Activated CD8-positive, alpha-beta T cell treated with anti-CD3 and anti-CD28 coated beads for 36 hours (primary cell): ENCODE data around the gene FRMD6. TPM values are rescaled to one million over a fixed set of nuclear protein-coding genes. Genes with fewer than 3 reads are reported as not detected.

Experiments used
- ATAC-seq: fragments of 200-7000 bp; cut with Tn5 transposase; one replicate; pipeline ENCODE4 v1.10.0; 2021; ENCODE audit warnings: mild to moderate bottlenecking, moderate library complexity
- CTCF ChIA-PET: fragments of 350-600 bp; sonication (Branson Sonifier 250); formaldehyde crosslinking; loops from one replicate; lab custom pipeline; 2021; ENCODE audit warnings: antibody characterized with exemption; lab: Charles Lee
- POLR2A ChIA-PET: fragments of 350-600 bp; sonication (Branson Sonifier 250); formaldehyde crosslinking; loops from one replicate; lab custom pipeline; 2021; ENCODE audit warnings: antibody characterized with exemption; lab: Charles Lee
- DNase-seq: peaks from one replicate; pipeline ENCODE4 v3.0.0-alpha.2; 2020
- H3K27ac Mint-ChIP-seq: one replicate; pipeline ENCODE4 v1.8.0; 2021; ENCODE audit warnings: mild to moderate bottlenecking, mixed read lengths
- H3K27me3 Mint-ChIP-seq: one replicate; pipeline ENCODE4 v1.8.0; 2021; ENCODE audit warnings: mixed read lengths
- H3K36me3 Mint-ChIP-seq: one replicate; pipeline ENCODE4 v1.8.0; 2021; ENCODE audit warnings: low read depth, mixed read lengths
- H3K4me1 Mint-ChIP-seq: one replicate; pipeline ENCODE4 v1.8.0; 2021; ENCODE audit warnings: low read depth, mixed read lengths
- H3K4me3 Mint-ChIP-seq: one replicate; pipeline ENCODE4 v1.8.0; 2021; ENCODE audit warnings: mild to moderate bottlenecking, moderate library complexity, mixed read lengths
- H3K9me3 Mint-ChIP-seq: one replicate; pipeline ENCODE4 v1.8.0; 2021; ENCODE audit warnings: mixed read lengths
- CTCF ChIP-seq: fragments of 200-600 bp; IDR thresholded peaks from one replicate; pipeline ENCODE4 v1.8.0; 2022; ENCODE audit warnings: antibody characterized with exemption, mild to moderate bottlenecking
- intact Hi-C: fragments of 100-400 bp; cut with micrococcal nuclease; formaldehyde crosslinking; loops from one replicate; pipeline ENCODE4 v1.10.0; 2022
- total RNA-seq, 2 experiments: library from RNA; stranded (reverse); gene quantifications; one replicate each; pipeline ENCODE4 v1.2.3, GENCODE V29; 2021

The FRMD6 gene
- total RNA-seq, 2 experiments from 2014 or later, result 2.7 to 4.9 TPM

- Mint-ChIP-seq H3K27ac (no peak overlapping the region), H3K4me3 (no peak overlapping the region), H3K36me3 (no peaks in the 10 kb centered on the region), H3K27me3 (peaks cover 9% of the 10 kb centered on the region), H3K9me3 (no peaks in the 10 kb centered on the region), H3K4me1 (no peaks in the 10 kb centered on the region)
- DNase-seq (no peak), ATAC-seq (no peak)
- intact Hi-C loops, result no loop called here
- ChIA-PET CTCF (interaction anchor here (0.9 kb wide), 1 partner anchor 26 kb away, joined by 3 read pairs; no protein-coding TSS in a partner anchor), POLR2A (interaction anchor here (1.2 kb wide), 1 partner anchor 14 kb away, joined by 3 read pairs; the partner anchor contains the start of gene FRMD6)
- TF ChIP-seq CTCF, result no peak
These were observed 13.4 kb upstream of the FRMD6 start for GRCh38 chr14:51638071-51638944.

GRCh38 chr14:51639668-51640316, 11.9 kb upstream of the FRMD6 start:
- no peak for TF ChIP-seq CTCF
- intact Hi-C loops, result no loop called here
- H3K4me3 Mint-ChIP-seq, result no peak overlapping the region
- no peak for ATAC-seq
- POLR2A ChIA-PET, result interaction anchor here (1.2 kb wide), 1 partner anchor 12 kb away, joined by 3 read pairs; the partner anchor contains the start of gene FRMD6
- peaks cover 7% of the 10 kb centered on the region for H3K27me3 Mint-ChIP-seq
- no peak overlapping the region for H3K27ac Mint-ChIP-seq
- H3K4me1 Mint-ChIP-seq, result no peaks in the 10 kb centered on the region
- H3K9me3 Mint-ChIP-seq, result no peaks in the 10 kb centered on the region
- H3K36me3 Mint-ChIP-seq, result no peaks in the 10 kb centered on the region
- CTCF ChIA-PET, result interaction anchor here (1.1 kb wide), 1 partner anchor 12 kb away, joined by 8 read pairs; the partner anchor contains the start of gene FRMD6
- DNase-seq, result no peak

- CTCF ChIA-PET, result interaction anchor here (1.3 to 2.3 kb wide), 2 partner anchors 9 to 360 kb away, joined by 3 to 5 read pairs; no protein-coding TSS in a partner anchor
- no peak for TF ChIP-seq CTCF
- H3K4me3 Mint-ChIP-seq, result no peak overlapping the region
- H3K27me3 Mint-ChIP-seq, result no peaks in the 10 kb centered on the region
- no peaks in the 10 kb centered on the region for H3K4me1 Mint-ChIP-seq
- intact Hi-C loops, result no loop called here
- DNase-seq (no peak), ATAC-seq (no peak)
- POLR2A ChIA-PET, result interaction anchor here (0.6 kb wide), 1 partner anchor 402 kb away, joined by 5 read pairs; no protein-coding TSS in a partner anchor
- no peaks in the 10 kb centered on the region for H3K9me3 Mint-ChIP-seq
- no peak overlapping the region for H3K27ac Mint-ChIP-seq
- H3K36me3 Mint-ChIP-seq, result no peaks in the 10 kb centered on the region
These were observed 8.6 kb upstream of the FRMD6 start for GRCh38 chr14:51643140-51643539.

DNA sequence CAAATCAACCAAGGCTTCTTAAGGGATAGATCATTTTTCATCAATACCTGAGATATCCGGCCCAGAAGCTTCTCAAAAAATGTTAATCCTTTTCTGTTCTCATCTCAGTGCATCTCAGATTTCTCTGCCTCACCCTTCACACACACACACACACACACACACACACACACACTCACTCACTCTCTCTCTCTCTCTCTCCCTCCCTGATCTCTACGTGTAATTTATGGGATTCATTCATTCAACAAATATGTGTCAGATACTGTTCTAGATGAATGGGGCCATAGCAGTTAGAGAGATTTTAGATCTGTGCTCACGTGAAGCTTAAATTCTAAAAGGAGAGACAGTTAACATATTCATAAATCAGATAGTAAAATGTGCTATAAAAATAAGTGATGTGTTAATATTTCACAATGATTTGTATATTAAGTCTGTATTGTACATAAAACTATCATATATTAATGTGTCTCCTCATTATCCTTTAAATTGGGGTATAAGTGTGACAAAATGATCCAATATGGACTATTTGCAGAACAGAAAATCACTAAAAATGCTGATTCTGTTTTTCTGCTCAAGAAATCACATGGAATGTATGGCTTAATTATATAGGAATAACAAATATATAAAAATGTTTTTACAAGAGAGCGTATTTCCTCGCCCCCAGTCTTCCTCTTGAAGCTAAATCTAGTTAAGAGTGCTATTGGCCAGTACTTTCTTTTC, 7.3 kb upstream of the FRMD6 start:
- TF ChIP-seq CTCF, result no peak
- no peak overlapping the region for H3K27ac Mint-ChIP-seq
- ATAC-seq (no peak), DNase-seq (no peak)
- ChIA-PET POLR2A (no interaction called here), CTCF (interaction anchor here (2.3 kb wide), 1 partner anchor 8 kb away, joined by 5 read pairs; no protein-coding TSS in a partner anchor)
- no peaks in the 10 kb centered on the region for H3K27me3 Mint-ChIP-seq
- no peak overlapping the region for H3K4me3 Mint-ChIP-seq
- no peaks in the 10 kb centered on the region for H3K4me1 Mint-ChIP-seq
- no peaks in the 10 kb centered on the region for H3K36me3 Mint-ChIP-seq
- no peaks in the 10 kb centered on the region for H3K9me3 Mint-ChIP-seq
- intact Hi-C loops, result no loop called here
